Osteocyte (in vitro differentiated cells): ENCODE measurements around the gene PACS2. TPM values are rescaled to one million over a fixed set of nuclear protein-coding genes. Genes with fewer than 3 reads are reported as not detected.
A peak's percentile ranks its signal among the peaks of the same experiment; 100 is the strongest.

Source experiments
- DNase-seq: peaks from one replicate; pipeline ENCODE4 v3.0.0; 2021; ENCODE audit warnings: mixed read lengths; ENCODE audit not compliant: unreplicated experiment; ENCODE audit errors: extremely low spot score
- H3K27ac Mint-ChIP-seq: one replicate; pipeline ENCODE4 v1.8.0; 2021; ENCODE audit warnings: mild to moderate bottlenecking, mixed read lengths; ENCODE audit not compliant: unreplicated experiment
- H3K27me3 Mint-ChIP-seq: one replicate; pipeline ENCODE4 v1.8.0; 2021; ENCODE audit warnings: mixed read lengths; ENCODE audit not compliant: unreplicated experiment
- H3K36me3 Mint-ChIP-seq: one replicate; pipeline ENCODE4 v1.8.0; 2021; ENCODE audit warnings: mixed read lengths; ENCODE audit not compliant: unreplicated experiment
- H3K4me1 Mint-ChIP-seq: one replicate; pipeline ENCODE4 v1.8.0; 2021; ENCODE audit warnings: mixed read lengths; ENCODE audit not compliant: unreplicated experiment
- H3K4me3 Mint-ChIP-seq: one replicate; pipeline ENCODE4 v1.8.0; 2021; ENCODE audit warnings: mild to moderate bottlenecking, moderate library complexity, mixed read lengths; ENCODE audit not compliant: unreplicated experiment
- H3K9me3 Mint-ChIP-seq: one replicate; pipeline ENCODE4 v1.8.0; 2021; ENCODE audit warnings: mixed read lengths; ENCODE audit not compliant: unreplicated experiment
- CTCF ChIP-seq: fragments of 200-600 bp; sonication (generic); IDR thresholded peaks from 2 replicates; pipeline ENCODE4 v1.5.0; 2021; ENCODE audit warnings: antibody characterized with exemption, mild to moderate bottlenecking, moderate library complexity
- total RNA-seq: library from RNA; stranded (reverse); gene quantifications from 2 replicates; pipeline ENCODE4 v1.2.1, GENCODE V29; 2021

PACS2 gene
- total RNA-seq, 1 donor from 2014 or later = 115 TPM

- Mint-ChIP-seq H3K4me1 (peaks cover 34% of the 10 kb centered on the region), H3K27ac (no peak overlapping the region), H3K9me3 (no peaks in the 10 kb centered on the region), H3K27me3 (no peaks in the 10 kb centered on the region), H3K4me3 (no peak overlapping the region), H3K36me3 (no peaks in the 10 kb centered on the region)
- TF ChIP-seq CTCF = no peak
- no peak for DNase-seq
Measured at GRCh38 chr14:105416671-105417070, 102.1 kb downstream of the PACS2 start.

GRCh38 chr14:105417690-105418121, 103.2 kb downstream of the PACS2 start:
- Mint-ChIP-seq H3K27ac (no peak overlapping the region), H3K9me3 (no peaks in the 10 kb centered on the region), H3K27me3 (no peaks in the 10 kb centered on the region), H3K4me3 (peak overlapping the region; percentile 26), H3K36me3 (no peaks in the 10 kb centered on the region), H3K4me1 (peaks cover 41% of the 10 kb centered on the region)
- DNase-seq = no peak
- no peak for TF ChIP-seq CTCF

GRCh38 chr14:105418269-105419194, 104.0 kb downstream of the PACS2 start:
- no peak for DNase-seq
- Mint-ChIP-seq H3K27ac (peak overlapping the region; percentile 34), H3K36me3 (no peaks in the 10 kb centered on the region), H3K4me3 (peak overlapping the region; percentile 69), H3K27me3 (no peaks in the 10 kb centered on the region), H3K4me1 (peaks cover 40% of the 10 kb centered on the region), H3K9me3 (no peaks in the 10 kb centered on the region)
- no peak for TF ChIP-seq CTCF

GRCh38 chr14:105419195-105420091, 104.9 kb downstream of the PACS2 start, which contains the start of gene MTA1:
MTA1 (plus strand) TSS chr14:105419827; CDS start chr14:105420036, 209 bp downstream.
- H3K9me3 Mint-ChIP-seq = no peaks in the 10 kb centered on the region
- TF ChIP-seq CTCF = no peak

More at GRCh38 chr14:105419195-105420091, 104.9 kb downstream of the PACS2 start, which contains the start of gene MTA1:
- Mint-ChIP-seq H3K27me3 (no peaks in the 10 kb centered on the region), H3K4me1 (peaks cover 42% of the 10 kb centered on the region), H3K4me3 (peak within 1 kb of the TSS; percentile 84), H3K27ac (peak within 1 kb of the TSS; percentile 90), H3K36me3 (no peaks in the 10 kb centered on the region)
- DNase-seq = no peak
